ENCODE results near the gene S100A5.

The S100A5 gene

GRCh38 chr1:153550827-153551500, 10.2 kb upstream of the S100A5 start:
- ChIA-PET CTCF (interaction anchor here (0.7 to 3.3 kb wide), 6 partner anchors 13 to 632 kb away, joined by 3 to 12 read pairs (median 5); no protein-coding TSS in a partner anchor), POLR2A (interaction anchor here (0.7 to 1.0 kb wide), 3 partner anchors 11 to 426 kb away, joined by 3 read pairs; partner anchors contain the start of genes JTB and S100A2)
- Histone ChIP-seq H3K4me3 (ENCODE audit: low read depth, low read length) (no peak overlapping the region), H3K36me3 (ENCODE audit: control insufficient read depth in 2 of 2, insufficient read depth in 1 of 2, low read length in 2 of 2) (no peaks in the 10 kb centered on the region), H3K27ac (ENCODE audit: extremely low read depth, low read depth, low read length) (no peak overlapping the region), H3K4me1 (ENCODE audit: control insufficient read depth, insufficient read depth, low read length) (no peaks in the 10 kb centered on the region), H3K9me3 (ENCODE audit: control insufficient read depth, insufficient read depth, low read depth, low read length) (no peaks in the 10 kb centered on the region)
- no peak for TF ChIP-seq ZBTB7A (tag by site-specific recombination; IDR thresholded peaks at IDR 0.05; ENCODE audit: low read depth)
- TF ChIP-seq PRDM6 (tag by site-specific recombination; IDR thresholded peaks at IDR 0.05) = no peak
- TF ChIP-seq ZNF146 (tag by site-specific recombination; IDR thresholded peaks at IDR 0.05) = no peak
- no peak for TF ChIP-seq ZNF157 (tag by site-specific recombination; IDR thresholded peaks at IDR 0.05)
- TF ChIP-seq PATZ1 (tag by site-specific recombination; IDR thresholded peaks at IDR 0.05) = no peak
- no peak for TF ChIP-seq ZSCAN16 (tag by site-specific recombination; IDR thresholded peaks at IDR 0.05)
- no peak for TF ChIP-seq PRDM1 (tag by site-specific recombination; IDR thresholded peaks at IDR 0.05)
- no peak for TF ChIP-seq ZBTB44 (tag by site-specific recombination; IDR thresholded peaks at IDR 0.05)
- no peak for TF ChIP-seq ZNF266 (tag by site-specific recombination; IDR thresholded peaks at IDR 0.05; ENCODE audit: low read depth)
- no peak for TF ChIP-seq ZNF548 (tag by site-specific recombination; IDR thresholded peaks at IDR 0.05)
- TF ChIP-seq OSR2 (tag by site-specific recombination; IDR thresholded peaks at IDR 0.05) = no peak
- no peak for TF ChIP-seq ZFP41 (tag by site-specific recombination; IDR thresholded peaks at IDR 0.05; ENCODE audit: borderline replicate concordance)
- no peak for TF ChIP-seq ZNF132 (tag by site-specific recombination; IDR thresholded peaks at IDR 0.05; ENCODE audit: borderline replicate concordance)
- TF ChIP-seq SP2 (tag by site-specific recombination; IDR thresholded peaks at IDR 0.05) = no peak
- no peak for TF ChIP-seq ZNF2 (tag by site-specific recombination; IDR thresholded peaks at IDR 0.05)
- no peak for TF ChIP-seq ZBTB11 (tag by site-specific recombination; conservative IDR thresholded peaks at IDR 0.05; ENCODE audit: low read depth)
